Measurements from ENCODE around the gene SH3BP5L. TPM values are rescaled to one million over a fixed set of nuclear protein-coding genes. Genes with fewer than 3 reads are reported as not detected.
"Not testable (repeated sequence)": the region's sequence is repeated elsewhere in the genome, so short reads cannot be mapped to it uniquely, and the experiment has no call there.

The SH3BP5L gene
- total RNA-seq, 1 experiment from 2014 or later, result 29.2 TPM

DNA sequence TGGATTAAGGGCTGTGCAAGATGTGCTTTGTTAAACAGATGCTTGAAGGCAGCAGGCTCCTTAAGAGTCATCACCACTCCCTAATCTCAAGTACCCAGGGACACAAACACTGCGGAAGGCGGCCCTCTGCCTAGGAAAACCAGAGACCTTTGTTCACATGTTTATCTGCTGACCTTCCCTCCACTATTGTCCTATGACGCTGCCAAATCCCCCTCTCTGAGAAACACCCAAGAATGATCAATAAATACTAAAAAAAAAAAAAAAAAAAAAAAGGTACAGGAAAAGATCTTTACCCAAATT is 5.0 kb upstream of the SH3BP5L start:
- DNase-seq (ENCODE audit: low read depth), result not testable (repeated sequence)

DNA sequence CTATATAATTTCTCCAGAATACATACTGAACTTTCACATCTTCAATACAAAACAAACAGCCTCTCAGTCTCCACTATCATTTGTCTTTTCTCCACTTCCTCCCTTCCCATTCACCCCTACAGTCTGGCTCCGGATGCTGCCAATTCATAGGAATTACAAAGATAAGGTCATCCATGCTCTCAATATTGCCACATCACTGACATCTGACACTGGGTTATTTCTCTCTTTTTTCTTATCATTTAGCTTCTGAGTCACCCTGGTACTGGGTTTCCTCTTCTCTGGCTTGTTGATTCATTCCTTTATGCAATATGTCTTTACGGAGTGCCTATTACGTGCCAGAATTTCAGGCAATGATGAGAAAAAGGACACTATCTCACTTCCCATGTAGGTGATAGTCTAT is 3.1 kb upstream of the SH3BP5L start:
- DNase-seq (ENCODE audit: low read depth), result peak; percentile 86

GRCh38 chr1:248825573-248825908 is 174 bp downstream of the SH3BP5L start:
- DNase-seq (ENCODE audit: low read depth), result no peak

GRCh38 chr1:248825136-248825535 is 579 bp downstream of the SH3BP5L start:
- DNase-seq (ENCODE audit: low read depth), result no peak

GRCh38 chr1:248824701-248825100 is 1.0 kb downstream of the SH3BP5L start:
- DNase-seq (ENCODE audit: low read depth), result no peak

- DNase-seq (ENCODE audit: low read depth), result no peak
Measured at GRCh38 chr1:248824301-248824700, 1.4 kb downstream of the SH3BP5L start.

DNA sequence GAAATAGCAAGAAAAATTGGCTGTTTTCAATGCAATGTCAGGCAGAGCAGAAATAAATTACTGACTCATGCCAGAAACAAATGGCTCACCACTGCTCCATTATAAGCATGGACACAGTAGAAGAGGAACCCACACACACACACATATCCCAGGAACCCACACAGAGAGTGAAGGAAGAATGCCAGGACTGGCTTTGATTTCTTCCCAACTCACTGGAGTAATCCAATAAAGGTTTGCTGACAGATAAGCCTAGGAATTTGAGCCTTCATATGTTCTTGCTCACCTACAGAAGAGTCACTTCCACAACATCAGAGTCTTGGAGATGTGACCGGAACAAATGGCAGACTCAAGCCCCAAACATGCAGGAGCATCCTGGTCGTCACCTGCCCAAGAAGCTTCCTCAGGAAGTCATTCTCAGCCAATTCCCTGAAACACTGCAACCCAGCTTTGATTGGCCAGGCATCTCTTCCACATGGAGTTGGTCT is 2.2 kb downstream of the SH3BP5L start:
- DNase-seq (ENCODE audit: low read depth), result peak; percentile 75

DNA sequence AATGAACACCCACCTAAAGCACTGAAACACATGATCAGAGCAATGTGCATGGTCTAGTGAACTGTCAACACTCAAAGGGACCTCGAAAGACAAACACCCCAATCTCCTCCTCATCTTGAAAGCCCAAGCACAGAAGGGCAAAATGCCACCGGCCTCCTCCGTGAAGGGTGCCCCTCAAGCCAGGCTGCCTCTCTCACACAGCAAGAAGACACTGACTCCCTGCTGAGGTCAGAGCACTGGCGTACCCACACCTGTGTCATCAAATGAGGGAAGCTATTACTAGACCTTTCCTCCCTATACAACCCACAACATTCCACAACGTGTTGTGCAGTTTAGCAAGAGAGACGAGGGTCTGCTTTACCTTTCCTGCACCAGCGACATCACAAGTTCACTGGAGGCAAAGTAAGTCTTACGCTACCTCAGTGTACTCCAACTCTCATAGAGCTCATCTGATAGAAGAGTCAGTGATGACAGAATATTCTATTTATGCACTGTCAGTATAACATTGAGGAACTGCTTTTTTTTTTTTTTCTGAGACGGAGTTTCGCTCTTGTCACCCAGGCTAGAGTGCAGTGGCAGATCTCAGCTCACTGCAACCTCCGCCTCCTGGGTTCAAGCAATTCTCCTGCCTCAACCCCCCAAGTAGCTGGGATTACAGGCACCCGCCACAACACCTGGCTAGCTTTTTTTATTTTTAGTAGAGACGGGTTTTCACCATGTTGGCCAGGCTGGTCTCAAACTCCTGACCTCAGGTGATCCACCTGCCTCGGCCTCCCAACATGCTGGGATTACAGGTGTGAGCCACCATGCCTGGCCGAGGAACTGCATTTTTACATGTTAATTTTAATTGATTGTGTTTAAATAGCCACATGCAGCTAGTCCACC is 3.3 kb downstream of the SH3BP5L start:
- no peak for DNase-seq (ENCODE audit: low read depth)

DNA sequence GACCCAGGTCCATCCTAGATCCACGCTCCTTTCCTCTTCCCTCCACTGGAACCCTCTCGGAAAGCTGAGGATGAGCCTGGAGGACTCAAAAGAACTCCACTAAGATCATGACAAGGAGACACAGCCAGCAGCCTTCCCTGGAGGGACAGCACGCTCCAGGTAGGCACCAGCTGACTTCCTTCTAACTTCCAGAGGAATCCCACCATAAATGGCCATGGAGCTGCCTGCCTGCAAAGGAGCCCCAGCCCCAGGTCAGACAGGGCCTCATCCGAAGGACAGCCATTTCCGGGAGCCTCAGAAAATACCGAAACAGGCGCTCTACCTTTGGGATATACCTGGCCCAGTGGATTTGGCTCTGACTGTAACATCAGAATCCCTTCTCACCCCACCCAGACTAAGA is 4.1 kb downstream of the SH3BP5L start:
- no peak for DNase-seq (ENCODE audit: low read depth)

DNA sequence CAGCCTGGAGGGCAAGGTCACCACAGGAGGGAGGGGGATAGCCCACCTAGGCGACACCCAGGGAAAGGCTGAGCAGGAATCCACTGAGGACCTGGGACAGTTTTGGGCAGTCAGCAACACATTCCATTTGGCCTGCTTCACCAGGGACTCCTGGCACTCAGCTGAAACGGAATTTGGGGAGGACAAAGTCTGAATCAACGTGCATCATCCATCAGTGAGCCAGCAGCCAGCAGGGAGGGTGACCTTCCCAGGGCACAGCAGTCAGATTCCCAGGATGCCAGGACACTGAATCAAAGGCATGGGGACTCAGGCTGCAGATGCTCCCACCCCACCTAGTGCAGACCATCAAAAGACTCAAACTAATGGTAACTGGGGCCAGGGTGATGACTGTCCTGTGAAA is 4.6 kb downstream of the SH3BP5L start:
- peak; percentile 89 for DNase-seq (ENCODE audit: low read depth)

DNA sequence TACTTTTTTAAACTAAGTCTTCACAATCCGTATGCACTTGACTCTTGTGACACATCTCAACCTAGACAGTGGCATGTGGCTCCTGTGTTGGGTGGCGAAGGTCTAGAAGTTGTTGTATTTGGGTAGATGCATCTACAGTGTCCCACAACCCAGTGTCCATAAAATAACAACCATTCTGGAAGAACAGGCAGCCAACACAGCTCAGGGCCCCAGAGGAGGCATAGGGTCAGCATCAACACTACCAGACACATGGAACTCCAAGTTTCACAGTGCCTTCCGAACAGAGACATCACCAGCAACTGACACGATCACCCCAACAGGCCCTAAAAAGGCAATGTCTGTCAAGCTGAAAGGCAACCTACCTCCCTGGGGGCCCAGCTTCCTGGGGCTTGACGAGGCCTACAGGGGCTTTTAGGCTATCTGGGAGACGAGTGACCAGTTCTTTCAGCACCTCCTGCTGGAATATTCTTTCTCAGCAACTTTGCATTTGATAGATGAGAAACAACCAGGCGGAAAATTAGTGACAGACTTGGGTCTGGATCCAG is 5.6 kb downstream of the SH3BP5L start:
- no peak for DNase-seq (ENCODE audit: low read depth)

- no peak for DNase-seq (ENCODE audit: low read depth)
Measured at GRCh38 chr1:248818505-248819374, 7.0 kb downstream of the SH3BP5L start.

GRCh38 chr1:248817065-248817464 is 8.7 kb downstream of the SH3BP5L start:
- no peak for DNase-seq (ENCODE audit: low read depth)

- DNase-seq (ENCODE audit: low read depth), result no peak
Measured at GRCh38 chr1:248816042-248816851, 9.5 kb downstream of the SH3BP5L start.

- no peak for DNase-seq (ENCODE audit: low read depth)
Measured at GRCh38 chr1:248815407-248816034, 10.2 kb downstream of the SH3BP5L start.

GRCh38 chr1:248814351-248814750 is 11.4 kb downstream of the SH3BP5L start:
- DNase-seq (ENCODE audit: low read depth), result no peak

DNA sequence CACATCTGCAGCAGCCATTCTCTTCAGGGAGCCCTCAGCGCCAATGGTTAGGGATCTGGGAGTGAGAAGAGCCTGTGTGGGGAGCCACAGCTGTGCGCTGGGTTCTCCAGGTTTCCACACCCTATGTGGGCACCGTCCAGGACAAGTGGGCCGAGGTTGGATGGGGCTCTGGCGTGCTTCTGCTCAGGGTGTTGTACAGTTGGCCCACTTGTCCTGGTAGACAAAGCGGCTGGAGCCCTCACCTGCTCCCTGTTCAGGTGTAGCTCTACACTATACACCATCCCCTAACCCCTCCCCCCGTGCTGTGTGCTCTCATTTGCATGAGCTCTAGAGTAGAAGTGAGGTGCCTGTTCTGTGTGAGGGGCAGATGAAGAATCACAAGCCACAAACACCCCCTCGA is 12.2 kb downstream of the SH3BP5L start:
- no peak for DNase-seq (ENCODE audit: low read depth)

DNA sequence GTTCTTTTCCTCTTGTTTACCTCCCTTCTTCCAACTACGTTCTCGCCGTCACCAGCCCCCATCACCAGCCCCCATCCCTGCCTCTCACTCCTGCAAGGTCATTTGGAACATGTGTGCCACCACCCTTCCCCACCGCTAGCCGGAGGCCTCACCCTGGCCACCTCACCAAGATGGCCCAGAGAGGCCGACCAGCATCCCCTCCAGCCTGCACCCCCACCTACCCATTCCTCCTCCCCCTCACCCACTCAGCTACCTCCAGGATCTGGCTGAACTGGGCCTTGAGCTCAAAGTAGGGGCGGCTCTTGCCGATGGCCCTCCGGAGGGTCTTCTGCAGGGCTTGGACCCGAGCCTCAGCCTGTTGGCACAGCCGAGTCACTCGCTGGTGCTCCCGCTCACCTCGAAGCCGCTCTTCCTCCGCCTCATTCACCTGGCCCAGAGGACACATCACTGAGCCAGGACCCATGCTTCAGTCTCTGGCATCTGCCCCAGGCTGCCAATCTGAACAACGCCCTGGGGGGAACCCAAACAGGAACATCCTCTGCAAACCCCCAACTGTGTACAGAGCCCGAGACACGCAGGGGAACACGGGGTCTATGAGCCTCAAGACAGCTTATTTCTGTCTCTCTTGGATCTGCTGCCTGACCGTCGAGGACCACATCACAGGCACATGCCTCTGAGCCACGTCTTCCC is 12.8 kb downstream of the SH3BP5L start:
- no peak for DNase-seq (ENCODE audit: low read depth)

DNA sequence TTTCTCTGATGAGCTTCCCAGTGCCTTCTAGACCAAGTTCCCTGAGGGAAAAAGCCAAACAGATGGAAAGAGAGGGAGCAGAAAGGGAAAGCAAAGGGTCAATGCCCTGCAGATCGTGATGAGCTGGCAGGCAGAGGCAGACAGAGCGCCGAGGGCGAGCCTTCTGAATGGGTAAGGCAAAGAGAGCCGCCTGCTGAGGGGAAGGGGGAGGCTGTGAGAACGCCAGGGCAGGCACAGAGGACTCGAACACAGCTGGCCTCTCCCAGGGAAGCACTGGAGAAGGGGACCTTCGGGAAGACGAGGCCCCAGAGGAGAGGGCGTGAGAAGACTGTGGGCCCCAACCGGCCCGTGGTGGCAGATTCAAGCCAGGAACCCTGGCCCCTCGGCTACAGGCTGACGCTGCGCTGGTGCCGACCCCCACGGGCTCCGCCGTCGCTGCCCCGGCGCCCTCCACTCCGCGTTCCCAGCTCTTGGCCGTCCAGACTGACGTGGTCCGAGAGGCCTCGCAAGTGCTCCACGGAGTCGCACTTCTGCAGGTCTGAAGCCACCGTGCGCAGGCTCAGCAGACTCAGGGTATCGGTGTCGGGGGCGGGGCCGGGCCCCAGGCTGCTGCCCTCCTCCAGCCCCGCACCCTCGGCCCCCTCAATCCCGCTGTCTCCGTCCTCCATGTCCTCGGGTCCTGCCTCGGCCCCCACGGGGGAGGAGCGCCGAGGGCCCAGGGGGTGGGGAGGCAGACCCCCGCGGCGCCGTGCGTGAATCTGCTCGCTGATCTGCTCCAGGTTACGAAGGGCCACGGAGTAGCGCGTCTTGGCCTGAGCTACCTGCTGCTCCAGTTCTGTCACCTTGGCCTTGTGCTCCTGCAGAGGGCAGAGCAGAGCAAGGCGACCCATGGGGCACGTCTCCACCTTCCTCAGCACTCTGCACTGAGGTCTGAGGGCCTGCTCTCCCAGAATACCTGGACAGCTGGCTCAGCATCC is 13.9 kb downstream of the SH3BP5L start:
- no peak for DNase-seq (ENCODE audit: low read depth)

Data from HT1080 (cell line).